Liver (tissue), 9 donors: ENCODE results near the gene BACH1. TPM values are rescaled to one million over a fixed set of nuclear protein-coding genes. Genes with fewer than 3 reads are reported as not detected.
"Not testable (repeated sequence)": the region's sequence is repeated elsewhere in the genome, so short reads cannot be mapped to it uniquely, and the experiment has no call there.

Source experiments
- DNase-seq: peaks from one replicate; pipeline ENCODE4 v3.0.0-alpha.2; 2017; ENCODE audit warnings: low spot score
- H3K27ac ChIP-seq, 2 donors: one replicate each; pipeline ENCODE4 v1.7.0; 2013; ENCODE audit warnings: inconsistent platforms in 2 of 2, low read length in 2 of 2, control low read depth in 1 of 2, low read depth in 1 of 2, mild to moderate bottlenecking in 1 of 2
- H3K27me3 ChIP-seq, 4 donors: one replicate each; pipeline versions ENCODE4 v1.6.1 to v1.7.0; 2013; ENCODE audit warnings: low read length in 3 of 4, inconsistent platforms in 1 of 4, mild to moderate bottlenecking in 1 of 4, moderate library complexity in 1 of 4; ENCODE audit not compliant: control insufficient read depth in 4 of 4, insufficient read depth in 4 of 4
- H3K36me3 ChIP-seq, 4 donors: one replicate each; pipeline versions ENCODE4 v1.6.1 to v1.7.0; 2013; ENCODE audit warnings: low read length in 3 of 4, mild to moderate bottlenecking in 3 of 4, low read depth in 1 of 4, moderate library complexity in 1 of 4; ENCODE audit not compliant: control insufficient read depth in 4 of 4, insufficient read depth in 3 of 4
- H3K4me1 ChIP-seq, 4 donors: one replicate each; pipeline versions ENCODE4 v1.6.1 to v1.7.0; 2013; ENCODE audit warnings: low read length in 3 of 4, mild to moderate bottlenecking in 3 of 4, moderate library complexity in 1 of 4; ENCODE audit not compliant: control insufficient read depth in 4 of 4, insufficient read depth in 4 of 4
- H3K4me3 ChIP-seq, 3 donors: one replicate each; pipeline versions ENCODE4 v1.6.1 to v1.7.0; 2013; ENCODE audit warnings: low read length in 3 of 3, control low read depth in 1 of 3, low read depth in 1 of 3, mild to moderate bottlenecking in 1 of 3
- H3K9ac ChIP-seq, 2 donors: one replicate each; pipeline ENCODE4 v1.7.0; 2013; ENCODE audit warnings: low read length in 2 of 2, mild to moderate bottlenecking in 2 of 2, moderate library complexity in 2 of 2, control low read depth in 1 of 2, low read depth in 1 of 2
- H3K9me3 ChIP-seq, 4 donors: one replicate each; pipeline versions ENCODE4 v1.6.1 to v1.7.0; 2013; ENCODE audit warnings: low read length in 3 of 4; ENCODE audit not compliant: control insufficient read depth in 4 of 4
- CTCF ChIP-seq: fragments of 150-350 bp; IDR thresholded peaks from 2 replicates; pipeline ENCODE4 v1.5.1; 2017; ENCODE audit warnings: improper control_type of control experiment, low read depth, low read length; ENCODE audit not compliant: missing input control
- FOXA1 ChIP-seq: IDR thresholded peaks from 2 replicates; pipeline ENCODE4 v1.6.1; 2016; ENCODE audit warnings: antibody characterized with exemption
- GABPA ChIP-seq, 2 donors: IDR thresholded peaks in 1 of 2; conservative IDR thresholded peaks in 1 of 2; 2 replicates each; pipeline ENCODE4 v1.6.1; 2016; ENCODE audit warnings: antibody characterized with exemption in 2 of 2, mild to moderate bottlenecking in 1 of 2, moderate library complexity in 1 of 2
- HNF4A ChIP-seq, 2 donors: conservative IDR thresholded peaks; 2 replicates each; pipeline ENCODE4 v1.6.1; 2016; ENCODE audit warnings: antibody characterized with exemption in 2 of 2, mild to moderate bottlenecking in 2 of 2
- HNF4G ChIP-seq: IDR thresholded peaks from 2 replicates; pipeline ENCODE4 v1.6.1; 2016; ENCODE audit warnings: antibody characterized with exemption
- JUND ChIP-seq, 2 donors: IDR thresholded peaks; 2 replicates each; pipeline ENCODE4 v1.6.1; 2016; ENCODE audit warnings: antibody characterized with exemption in 2 of 2
- RAD21 ChIP-seq, 2 donors: IDR thresholded peaks; 2 replicates each; pipeline ENCODE4 v1.6.1; 2016; ENCODE audit warnings: antibody characterized with exemption in 2 of 2, mild to moderate bottlenecking in 2 of 2
- RXRA ChIP-seq, 2 donors: IDR thresholded peaks; 2 replicates each; pipeline ENCODE4 v1.6.1; 2017 to 2018; ENCODE audit warnings: antibody characterized with exemption in 2 of 2, mild to moderate bottlenecking in 1 of 2
- SP1 ChIP-seq: IDR thresholded peaks from 2 replicates; pipeline ENCODE4 v1.6.1; 2018; ENCODE audit warnings: antibody characterized with exemption, mild to moderate bottlenecking
- YY1 ChIP-seq: IDR thresholded peaks from 2 replicates; pipeline ENCODE4 v1.6.1; 2016; ENCODE audit warnings: antibody characterized with exemption, mild to moderate bottlenecking
- ZBTB33 ChIP-seq: IDR thresholded peaks from 2 replicates; pipeline ENCODE4 v1.6.1; 2016; ENCODE audit warnings: antibody characterized with exemption
- WGBS: extraction: QIAGEN DNeasy Blood & Tissue Kit; methylation state at CpG from one replicate; pipeline ENCODE4 v1.1.7; 2013; 5-methylcytosine and 5-hydroxymethylcytosine counted together
- polyA plus RNA-seq, 2 donors: library from polyadenylated mRNA; stranded (reverse) in 1 of 2; unstranded in 1 of 2; fragments of 200-250 nt in 1 of 2; fragments of >200 nt in 1 of 2; fragmentation: Nextera tagmentation in 1 of 2; extraction: Ambion mirVana in 1 of 2; gene quantifications; one replicate each; pipeline versions ENCODE4 v1.2.1 to v1.2.3, GENCODE V29; 2013 to 2015
- total RNA-seq, 2 donors: library from RNA; depleted of rRNA; stranded (reverse); fragments of >200 nt; gene quantifications; one replicate each; pipeline ENCODE4 v1.2.3, GENCODE V29; 2014
- TF ChIP-seq, protein P1 (sequence below): IDR thresholded peaks from 2 replicates; pipeline ENCODE4 v1.6.1; 2016; ENCODE audit warnings: antibody characterized with exemption
- TF ChIP-seq, protein P2 (sequence below): IDR thresholded peaks from 2 replicates; pipeline ENCODE4 v1.6.1; 2016; ENCODE audit warnings: antibody characterized with exemption
- donor health status: healthy.
- donor health status: healthy.
- donor health status: healthy.
- donor health status: healthy.
- donor health status: healthy.

BACH1 gene
- total and polyA plus RNA-seq, 4 donors, result 7.5 to 47.1 (median 19.9) TPM

DNA sequence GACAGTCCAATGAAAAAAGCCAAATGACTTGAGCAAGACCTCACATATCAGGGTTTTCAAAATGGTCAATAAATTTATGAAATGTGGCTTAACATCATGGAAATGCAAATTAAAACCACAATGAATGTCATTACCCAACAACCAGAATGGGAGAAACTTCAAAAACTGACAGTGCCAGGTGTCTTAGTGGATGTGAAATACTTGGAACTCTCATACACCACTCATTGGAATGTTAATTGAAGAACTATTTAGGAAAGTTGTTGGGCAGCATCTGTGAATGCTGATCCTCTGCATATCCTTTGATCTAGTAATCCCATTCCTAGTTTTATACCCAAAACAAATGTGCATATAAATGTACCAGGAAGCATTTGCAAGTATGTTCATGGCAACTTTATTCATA is 19.2 kb upstream of the BACH1 start:
- no peak for DNase-seq
- Histone ChIP-seq H3K9me3 (no peaks in the 10 kb centered on the region), H3K9ac (no peak overlapping the region), H3K36me3 (no peaks in the 10 kb centered on the region), H3K4me3 (no peak overlapping the region), H3K4me1 (no peaks in the 10 kb centered on the region), H3K27ac (no peak overlapping the region), H3K27me3 (no peaks in the 10 kb centered on the region)
- TF ChIP-seq, protein P1, sequence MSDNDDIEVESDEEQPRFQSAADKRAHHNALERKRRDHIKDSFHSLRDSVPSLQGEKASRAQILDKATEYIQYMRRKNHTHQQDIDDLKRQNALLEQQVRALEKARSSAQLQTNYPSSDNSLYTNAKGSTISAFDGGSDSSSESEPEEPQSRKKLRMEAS, result no peak

- H3K27ac ChIP-seq, H3K4me1 ChIP-seq, H3K27me3 ChIP-seq, H3K36me3 ChIP-seq, H3K9me3 ChIP-seq, H3K4me3 ChIP-seq, DNase-seq, H3K9ac ChIP-seq: not testable (repeated sequence)
- WGBS, result 86% methylated on average over 3 of the region's 3 CpGs
Observed at GRCh38 chr21:29281801-29282200, 16.9 kb upstream of the BACH1 start.

GRCh38 chr21:29287383-29287782 is 11.3 kb upstream of the BACH1 start:
- Histone ChIP-seq H3K36me3 (no peaks in the 10 kb centered on the region), H3K4me3 (no peak overlapping the region), H3K4me1 (peaks cover 0 to 18% (median 5%) of the 10 kb centered on the region in 4 donors), H3K9ac (no peak overlapping the region), H3K9me3 (no peaks in the 10 kb centered on the region), H3K27ac (peak overlapping the region; percentile 5 to 64), H3K27me3 (no peaks in the 10 kb centered on the region)
- DNase-seq, result no peak
- TF ChIP-seq YY1 (no peak), SP1 (peak; percentile 87), FOXA1 (no peak), RXRA (IDR thresholded peaks at IDR 0.05) (peak; percentile 7 to 81), HNF4A (conservative IDR thresholded peaks at IDR 0.05) (peak; percentile 81 to 93), JUND (IDR thresholded peaks at IDR 0.05) (no peak), RAD21 (IDR thresholded peaks at IDR 0.05) (peak in 1 of 2 donors; percentile 51), GABPA (IDR thresholded peaks at IDR 0.05 in 1 of 2, conservative IDR thresholded peaks at IDR 0.05 in 1 of 2) (no peak), HNF4G (peak; percentile 81), ZBTB33 (no peak), CTCF (no peak)
- TF ChIP-seq, protein P2, sequence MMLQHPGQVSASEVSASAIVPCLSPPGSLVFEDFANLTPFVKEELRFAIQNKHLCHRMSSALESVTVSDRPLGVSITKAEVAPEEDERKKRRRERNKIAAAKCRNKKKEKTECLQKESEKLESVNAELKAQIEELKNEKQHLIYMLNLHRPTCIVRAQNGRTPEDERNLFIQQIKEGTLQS, result peak; percentile 53
- WGBS, result 12% methylated on average over 1 of the region's 1 CpG
